MG63 (cell line): Measurements from ENCODE around the gene SCGB1C1. TPM values are rescaled to one million over a fixed set of nuclear protein-coding genes. Genes with fewer than 3 reads are reported as not detected.
A peak's percentile ranks its signal among the peaks of the same experiment; 100 is the strongest.

Experiments used
- DNase-seq: peaks from one replicate; pipeline ENCODE4 v3.0.0-alpha.2; 2020
- H3K27me3 ChIP-seq: fragments of 250-450 bp; sonication (Bioruptor Pico); 2 replicates; pipeline ENCODE4 v1.5.1; 2020; ENCODE audit warnings: mild to moderate bottlenecking, moderate library complexity
- H3K36me3 ChIP-seq: fragments of 250-450 bp; sonication (Bioruptor Pico); 2 replicates; pipeline ENCODE4 v1.5.1; 2020; ENCODE audit warnings: mild to moderate bottlenecking, moderate library complexity
- H3K4me3 ChIP-seq: fragments of 250-450 bp; sonication (Bioruptor Pico); 2 replicates; pipeline ENCODE4 v1.5.1; 2020; ENCODE audit warnings: mild to moderate bottlenecking, moderate library complexity
- H3K9me3 ChIP-seq: fragments of 250-450 bp; sonication (Bioruptor Pico); 2 replicates; pipeline ENCODE4 v1.5.1; 2020; ENCODE audit warnings: mild to moderate bottlenecking, moderate library complexity
- total RNA-seq: library from RNA; depleted of rRNA; stranded (reverse); fragments of >200 nt; shearing (Covaris generic); gene quantifications from 2 replicates; pipeline ENCODE4 v1.2.3, GENCODE V29; 2014; ENCODE audit warnings: low replicate concordance

SCGB1C1 gene
- total RNA-seq, 1 experiment from 2014 or later = not detected

DNA sequence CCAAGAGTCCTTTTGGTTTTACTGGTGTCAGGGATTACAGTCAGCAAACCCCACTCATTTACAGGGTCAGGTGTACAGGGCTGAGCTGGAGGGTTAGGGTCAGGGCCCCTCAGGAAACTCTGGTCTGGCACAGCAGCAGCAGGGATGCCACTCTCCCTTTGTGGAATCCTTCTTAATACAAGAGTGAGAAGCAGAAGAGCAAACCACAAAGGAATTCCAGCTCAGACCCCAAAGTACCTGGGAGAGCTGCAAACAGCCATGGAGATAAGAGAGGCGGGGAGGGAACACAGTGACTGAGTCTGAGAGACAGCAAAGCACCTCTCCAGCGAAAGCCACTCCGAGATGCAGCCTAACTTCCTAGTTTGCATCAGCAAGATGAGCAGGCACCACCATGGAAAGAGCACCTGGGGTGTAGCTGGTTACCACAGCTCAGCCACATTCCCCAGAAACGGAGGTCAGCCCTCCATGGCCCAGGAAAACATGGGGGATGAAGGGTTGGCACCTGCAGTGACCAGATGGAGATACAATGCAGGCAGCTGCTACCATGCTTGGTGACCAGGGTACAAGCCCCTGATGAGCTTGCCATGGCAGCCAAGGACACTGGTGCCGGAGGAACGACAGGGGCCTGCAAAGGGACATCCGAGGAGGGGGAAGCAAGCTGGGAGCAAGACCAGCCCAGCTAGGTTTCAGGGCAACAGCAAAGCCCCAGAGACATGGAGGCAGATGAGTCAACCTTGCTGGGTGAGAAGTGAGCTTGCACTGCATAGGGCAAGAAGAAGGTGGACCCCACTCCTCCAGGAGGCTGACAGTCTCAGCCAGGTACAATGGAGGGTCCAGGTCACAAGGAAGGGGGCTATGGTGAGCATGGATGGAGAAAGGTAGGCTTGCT, 10.4 kb downstream of the SCGB1C1 start:
- Histone ChIP-seq H3K27me3 (no peaks in the 10 kb centered on the region), H3K9me3 (no peaks in the 10 kb centered on the region), H3K4me3 (no peak overlapping the region), H3K36me3 (peaks cover 66% of the 10 kb centered on the region)
- no peak for DNase-seq

DNA sequence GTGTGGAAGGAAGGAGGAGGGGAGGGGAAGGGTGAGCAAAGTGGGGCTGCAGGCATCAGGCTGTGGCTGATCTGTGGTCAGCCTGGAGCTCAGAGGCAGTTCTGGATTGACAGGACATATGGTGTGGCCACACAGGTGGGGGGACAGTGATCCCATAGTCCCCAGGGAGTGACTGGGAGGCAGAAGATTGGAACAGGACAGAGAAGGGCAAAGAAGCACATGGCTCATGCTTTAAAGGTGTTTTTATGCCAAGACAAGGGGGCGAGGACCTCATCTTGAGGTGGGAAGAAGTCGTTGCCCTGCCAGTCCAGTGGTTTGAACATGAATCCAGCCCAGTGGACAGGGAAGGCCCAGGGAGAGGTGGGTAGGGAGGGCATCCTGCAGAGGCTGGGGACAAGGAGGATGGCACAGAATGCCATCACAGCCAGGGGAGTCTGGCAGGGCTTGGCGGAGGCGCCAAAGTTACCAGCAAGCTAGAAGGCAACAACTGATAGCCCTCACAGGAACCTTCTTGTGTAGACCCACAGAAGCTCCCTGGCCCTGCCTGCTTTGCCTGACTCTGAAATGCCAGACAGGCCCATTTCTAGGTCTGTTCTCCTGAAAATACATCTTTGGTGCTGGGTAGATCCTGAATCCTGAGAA, 11.2 kb downstream of the SCGB1C1 start:
- no peak for DNase-seq
- Histone ChIP-seq H3K36me3 (peaks cover 66% of the 10 kb centered on the region), H3K9me3 (no peaks in the 10 kb centered on the region), H3K4me3 (no peak overlapping the region), H3K27me3 (no peaks in the 10 kb centered on the region)

DNA sequence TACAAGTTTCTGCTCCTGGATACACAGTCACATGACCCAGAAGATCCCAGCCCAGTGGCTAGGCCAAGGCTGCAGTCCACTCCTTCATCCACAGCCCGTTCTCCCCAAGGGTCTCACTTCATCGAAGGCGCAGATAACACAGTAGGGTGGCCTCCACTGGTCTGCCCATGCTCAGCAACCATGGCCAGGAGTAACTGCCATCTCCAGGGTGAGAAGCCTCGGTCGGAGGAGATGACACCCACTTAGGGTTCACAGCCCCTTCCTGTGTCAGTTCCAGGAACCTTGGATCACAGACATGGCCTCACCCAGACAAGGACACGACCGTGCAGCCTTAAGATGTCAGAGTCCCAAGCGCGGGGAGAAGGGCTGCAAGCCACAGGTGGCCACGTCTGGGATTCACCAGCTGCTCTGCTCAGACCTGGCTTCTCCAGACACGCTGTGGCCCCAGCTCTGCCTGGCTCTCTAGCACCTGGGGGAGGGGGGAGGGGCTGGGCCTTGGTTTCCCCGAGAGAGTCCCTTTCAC, 11.8 kb downstream of the SCGB1C1 start:
- Histone ChIP-seq H3K9me3 (no peaks in the 10 kb centered on the region), H3K36me3 (peaks cover 71% of the 10 kb centered on the region), H3K4me3 (no peak overlapping the region), H3K27me3 (no peaks in the 10 kb centered on the region)
- DNase-seq = no peak

DNA sequence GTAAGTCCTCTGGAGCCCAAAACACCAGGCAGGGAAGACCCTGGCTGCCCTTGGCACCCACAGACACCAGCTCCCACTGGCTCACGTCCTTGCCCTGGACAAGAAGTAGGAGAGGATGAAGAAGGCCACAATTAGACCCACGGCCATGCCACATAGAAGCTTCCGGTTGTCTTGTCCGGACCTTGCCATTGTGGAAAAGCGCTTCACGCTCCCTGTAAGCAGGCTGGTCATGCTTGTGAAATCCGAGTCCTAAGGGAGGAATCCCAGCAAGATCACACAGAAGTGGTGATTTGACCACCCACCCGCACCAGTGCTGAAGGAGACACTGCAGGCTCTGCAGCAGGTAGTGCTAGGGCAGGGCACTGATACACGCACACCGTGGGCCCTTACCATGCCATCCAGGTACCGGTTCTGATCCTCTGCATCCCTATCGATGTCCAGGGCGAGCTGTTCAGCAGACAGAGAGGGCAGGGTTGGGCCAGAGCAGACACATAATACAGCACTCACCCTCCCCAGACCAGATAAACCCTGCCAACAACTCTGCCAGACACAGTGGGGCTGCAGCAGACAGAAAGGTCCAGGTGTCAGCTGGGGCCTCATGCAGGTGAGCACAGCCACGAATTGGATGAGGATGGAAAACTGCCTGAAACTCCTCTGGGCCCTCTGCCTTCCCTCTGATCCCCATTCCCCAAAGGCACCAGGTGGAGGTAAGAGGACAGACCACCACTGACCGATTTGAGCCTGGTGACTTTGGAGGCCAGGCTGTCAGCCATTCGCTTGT, 12.5 kb downstream of the SCGB1C1 start:
- no peak for DNase-seq
- H3K4me3 ChIP-seq = peak overlapping the region; percentile 90
- H3K36me3 ChIP-seq = peaks cover 79% of the 10 kb centered on the region
- no peaks in the 10 kb centered on the region for H3K27me3 ChIP-seq
- H3K9me3 ChIP-seq = no peaks in the 10 kb centered on the region

DNA sequence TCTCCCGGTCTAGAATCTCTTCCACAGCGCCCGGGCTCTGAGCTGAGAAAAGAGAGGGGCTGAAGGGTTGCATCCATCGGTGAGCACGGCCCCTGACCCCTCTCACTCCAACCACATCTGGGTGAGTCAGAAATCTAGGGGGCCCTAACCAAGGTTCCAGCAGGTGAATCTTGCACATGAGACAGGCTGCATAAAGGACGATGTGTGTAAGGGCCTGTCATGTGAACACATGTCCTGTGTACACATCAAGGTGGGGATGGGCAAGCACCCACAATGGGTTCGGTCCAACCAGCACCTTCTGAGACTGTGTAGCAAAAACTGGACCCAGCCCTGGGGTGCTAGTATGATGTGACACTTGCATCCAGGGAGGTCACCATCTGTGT, 13.1 kb downstream of the SCGB1C1 start:
- Histone ChIP-seq H3K36me3 (peaks cover 81% of the 10 kb centered on the region), H3K27me3 (no peaks in the 10 kb centered on the region), H3K9me3 (no peaks in the 10 kb centered on the region), H3K4me3 (peak overlapping the region; percentile 90)
- DNase-seq = no peak

DNA sequence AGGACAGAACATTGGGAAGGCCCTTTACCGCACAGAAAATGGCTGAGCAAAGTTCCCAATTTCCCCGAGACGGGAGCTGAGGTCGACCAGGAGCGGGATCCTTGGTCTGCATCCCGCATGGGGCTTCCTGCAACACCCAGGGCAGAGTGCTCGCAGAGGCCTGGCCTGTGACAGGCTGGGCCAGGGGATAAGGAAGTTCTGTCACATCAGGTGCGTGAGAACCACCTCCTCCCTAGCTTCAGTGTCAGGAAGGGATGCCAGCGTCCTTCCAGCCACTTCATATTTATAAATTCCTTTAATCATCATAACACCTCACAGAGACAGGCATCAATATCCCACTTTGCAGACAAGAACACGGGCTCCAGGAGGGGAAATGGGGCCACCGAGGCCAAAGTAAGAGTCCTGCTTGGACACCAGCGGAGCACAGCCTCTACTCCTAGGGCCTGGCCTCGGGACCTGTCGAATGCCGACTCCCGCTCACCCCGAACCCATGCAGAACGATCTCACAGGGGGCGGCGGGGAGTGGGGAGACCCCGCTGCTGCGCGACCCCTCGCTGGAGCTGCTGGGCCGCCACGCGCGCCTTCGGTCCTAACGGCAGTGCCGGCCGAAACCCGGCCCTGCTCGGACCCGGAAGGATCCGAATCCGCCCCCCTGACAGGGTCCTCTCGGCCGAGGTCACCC, 13.8 kb downstream of the SCGB1C1 start:
- Histone ChIP-seq H3K4me3 (peak overlapping the region; percentile 90), H3K36me3 (peaks cover 82% of the 10 kb centered on the region), H3K27me3 (no peaks in the 10 kb centered on the region), H3K9me3 (no peaks in the 10 kb centered on the region)
- peak; percentile 23 for DNase-seq

DNA sequence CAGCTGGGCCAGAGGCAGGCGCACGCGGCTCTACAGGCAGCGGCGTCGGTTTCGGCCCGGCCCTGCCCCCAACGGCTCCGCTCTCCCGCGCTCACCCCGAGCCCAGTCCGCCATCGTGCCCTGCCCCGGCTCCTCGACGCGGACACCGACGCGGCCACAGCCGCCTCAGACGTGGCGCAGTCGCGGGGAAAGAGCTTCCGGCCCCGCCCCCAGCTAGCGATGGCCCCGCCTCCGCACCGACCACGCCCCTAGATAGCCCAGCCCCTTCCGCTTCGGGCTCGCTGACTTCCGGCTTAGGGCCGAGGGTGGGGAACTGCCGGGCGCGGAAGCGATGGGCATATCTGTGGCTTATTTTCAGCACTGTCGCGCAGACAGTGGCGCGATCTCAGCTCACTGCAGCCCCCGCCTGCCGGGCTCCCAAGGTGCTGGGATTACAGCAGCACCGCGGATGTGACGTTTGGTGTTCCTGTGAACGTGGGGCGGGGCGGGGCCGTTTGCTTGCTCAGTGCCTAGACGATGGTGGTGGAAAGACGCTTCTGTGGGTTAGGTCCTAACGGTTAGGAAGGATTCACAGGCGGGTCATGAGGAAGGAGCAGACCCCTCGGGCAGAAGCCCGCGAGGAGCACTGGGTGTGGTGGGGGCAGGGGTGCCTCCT, 14.5 kb downstream of the SCGB1C1 start, which contains the start of the genes BET1L and RIC8A:
TSS of gene BET1L (minus strand) at position 192 of the 655 bp plus-strand sequence. CDS start at position 114, 78 bp downstream.
TSS of gene RIC8A (plus strand) at position 501 of the 655 bp plus-strand sequence. CDS start 1,147 bp downstream, outside the sequence.
- Histone ChIP-seq H3K36me3 (peaks cover 82% of the 10 kb centered on the region), H3K9me3 (no peaks in the 10 kb centered on the region), H3K27me3 (no peaks in the 10 kb centered on the region), H3K4me3 (peak within 1 kb of the TSS; percentile 90)
- peak; percentile 99 for DNase-seq

DNA sequence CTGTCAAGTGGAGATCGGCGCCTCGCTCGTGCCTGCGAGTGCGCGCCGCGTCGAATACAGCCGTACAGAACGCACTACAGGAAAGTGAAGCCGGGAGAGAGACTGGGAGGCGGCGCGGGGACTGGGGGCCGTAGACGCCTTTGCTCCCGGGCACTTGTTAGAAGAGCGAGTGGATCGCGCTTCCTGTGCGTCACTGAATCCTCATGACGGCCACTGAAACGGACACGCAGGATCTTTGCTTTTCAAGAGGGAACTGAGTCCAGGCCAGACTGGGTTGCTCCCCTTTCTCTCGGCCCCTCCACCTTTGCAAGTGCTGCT, 14.9 kb downstream of the SCGB1C1 start:
- no peaks in the 10 kb centered on the region for H3K9me3 ChIP-seq
- H3K36me3 ChIP-seq = peaks cover 82% of the 10 kb centered on the region
- H3K4me3 ChIP-seq = peak overlapping the region; percentile 90
- DNase-seq = peak; percentile 52
- H3K27me3 ChIP-seq = no peaks in the 10 kb centered on the region

DNA sequence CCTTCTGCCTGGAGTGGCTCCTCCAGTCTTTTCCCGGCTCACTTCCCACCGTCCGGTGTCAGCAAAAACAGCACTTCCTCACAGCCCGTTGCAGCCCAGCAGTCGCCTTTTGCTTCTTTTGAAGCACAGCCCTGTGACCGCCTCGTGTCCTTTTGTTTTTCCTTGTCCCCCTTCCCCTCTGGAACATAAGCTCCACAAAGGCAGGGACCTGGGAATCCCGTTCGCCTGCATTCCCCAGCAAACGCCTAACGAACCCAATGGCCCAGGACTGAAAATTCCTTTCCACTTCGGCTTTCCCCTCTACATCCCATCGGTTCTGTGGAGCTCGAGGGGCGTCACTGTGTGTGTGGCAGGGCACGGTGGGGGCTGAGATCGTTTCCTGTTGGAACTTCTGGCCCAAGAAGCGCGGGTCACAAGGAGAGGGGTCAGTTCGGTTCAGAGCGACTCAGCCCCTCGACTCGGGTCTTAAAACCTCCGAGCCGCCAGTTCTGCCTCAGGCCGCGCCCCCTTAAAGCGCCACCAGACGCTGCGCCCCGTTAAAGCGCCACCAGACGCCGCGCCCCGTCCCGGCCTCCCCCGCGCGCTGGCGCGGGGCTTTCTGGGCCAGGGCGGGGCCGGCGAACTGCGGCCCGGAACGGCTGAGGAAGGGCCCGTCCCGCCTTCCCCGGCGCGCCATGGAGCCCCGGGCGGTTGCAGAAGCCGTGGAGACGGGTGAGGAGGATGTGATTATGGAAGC, 15.5 kb downstream of the SCGB1C1 start:
- Histone ChIP-seq H3K27me3 (no peaks in the 10 kb centered on the region), H3K36me3 (peaks cover 82% of the 10 kb centered on the region), H3K9me3 (no peaks in the 10 kb centered on the region), H3K4me3 (peak overlapping the region; percentile 90)
- peak; percentile 76 for DNase-seq

DNA sequence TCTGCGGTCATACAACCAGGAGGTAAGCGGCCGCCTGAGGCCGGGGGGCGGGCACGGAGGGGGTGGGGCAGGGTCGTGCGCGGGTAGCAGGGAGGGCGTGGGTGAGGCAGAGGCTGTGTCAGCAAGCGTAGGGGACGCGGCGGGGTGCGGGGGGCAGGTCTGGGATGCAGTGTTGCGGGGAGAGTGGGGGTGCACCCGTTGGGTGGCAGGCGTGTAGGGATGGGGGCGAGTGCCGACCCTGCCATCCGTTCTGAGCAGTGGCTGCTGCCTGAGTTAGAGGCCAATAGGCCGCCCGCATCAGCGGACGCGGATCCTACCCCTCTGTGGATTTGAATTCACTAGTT, 16.0 kb downstream of the SCGB1C1 start:
- DNase-seq = no peak
- Histone ChIP-seq H3K9me3 (no peaks in the 10 kb centered on the region), H3K36me3 (peaks cover 80% of the 10 kb centered on the region), H3K27me3 (no peaks in the 10 kb centered on the region), H3K4me3 (peak overlapping the region; percentile 90)

DNA sequence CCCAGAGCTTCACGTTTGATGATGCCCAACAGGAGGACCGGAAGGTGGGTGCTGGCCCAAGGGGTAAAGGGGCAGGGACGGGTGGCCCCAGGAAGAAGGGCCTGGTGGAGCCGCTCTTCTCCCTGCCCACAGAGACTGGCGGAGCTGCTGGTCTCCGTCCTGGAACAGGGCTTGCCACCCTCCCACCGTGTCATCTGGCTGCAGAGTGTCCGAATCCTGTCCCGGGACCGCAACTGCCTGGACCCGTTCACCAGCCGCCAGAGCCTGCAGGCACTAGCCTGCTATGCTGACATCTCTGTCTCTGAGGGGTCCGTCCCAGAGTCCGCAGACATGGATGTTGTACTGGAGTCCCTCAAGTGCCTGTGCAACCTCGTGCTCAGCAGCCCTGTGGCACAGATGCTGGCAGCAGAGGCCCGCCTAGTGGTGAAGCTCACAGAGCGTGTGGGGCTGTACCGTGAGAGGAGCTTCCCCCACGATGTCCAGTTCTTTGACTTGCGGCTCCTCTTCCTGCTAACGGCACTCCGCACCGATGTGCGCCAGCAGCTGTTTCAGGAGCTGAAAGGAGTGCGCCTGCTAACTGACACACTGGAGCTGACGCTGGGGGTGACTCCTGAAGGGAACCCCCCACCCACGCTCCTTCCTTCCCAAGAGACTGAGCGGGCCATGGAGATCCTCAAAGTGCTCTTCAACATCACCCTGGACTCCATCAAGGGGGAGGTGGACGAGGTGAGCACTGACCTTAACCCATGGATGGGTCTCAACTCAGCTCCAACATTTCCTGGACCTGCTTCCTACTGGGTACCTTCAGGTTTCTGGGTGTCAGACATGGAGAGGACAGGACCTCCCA, 16.6 kb downstream of the SCGB1C1 start:
- DNase-seq = peak; percentile 18
- peak overlapping the region; percentile 90 for H3K4me3 ChIP-seq
- no peaks in the 10 kb centered on the region for H3K9me3 ChIP-seq
- H3K27me3 ChIP-seq = no peaks in the 10 kb centered on the region
- H3K36me3 ChIP-seq = peaks cover 80% of the 10 kb centered on the region

DNA sequence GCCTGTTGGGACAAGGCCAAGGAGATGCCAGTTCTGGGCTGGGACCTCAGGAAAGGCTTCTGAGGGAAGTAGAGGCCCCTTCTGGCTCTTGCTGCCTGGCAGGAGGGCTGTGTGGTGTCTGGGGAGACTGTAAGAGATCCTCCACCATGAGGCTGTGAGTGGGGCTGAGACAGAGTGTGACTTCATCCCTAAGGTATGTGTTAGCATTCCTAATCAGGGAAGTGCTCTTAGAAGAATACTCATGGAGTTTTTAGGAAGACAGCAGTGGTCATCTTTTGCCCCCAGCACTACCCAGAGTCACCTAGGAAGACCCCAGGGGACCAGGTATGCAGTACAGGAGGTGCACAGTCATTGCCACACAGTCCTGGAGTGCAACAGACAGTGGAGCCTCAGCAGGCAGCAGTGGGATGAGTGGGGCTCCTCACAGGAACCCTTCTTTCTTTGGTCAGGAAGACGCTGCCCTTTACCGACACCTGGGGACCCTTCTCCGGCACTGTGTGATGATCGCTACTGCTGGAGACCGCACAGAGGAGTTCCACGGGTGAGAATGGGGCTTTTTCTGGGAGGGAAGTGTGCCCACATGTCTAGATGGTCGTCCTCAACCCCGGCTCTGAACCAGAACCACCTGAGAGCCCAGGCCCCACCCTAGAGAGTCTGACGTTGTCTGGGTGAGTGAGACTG, 17.4 kb downstream of the SCGB1C1 start:
- Histone ChIP-seq H3K4me3 (peak overlapping the region; percentile 90), H3K9me3 (no peaks in the 10 kb centered on the region), H3K27me3 (no peaks in the 10 kb centered on the region), H3K36me3 (peaks cover 80% of the 10 kb centered on the region)
- DNase-seq = peak; percentile 55

DNA sequence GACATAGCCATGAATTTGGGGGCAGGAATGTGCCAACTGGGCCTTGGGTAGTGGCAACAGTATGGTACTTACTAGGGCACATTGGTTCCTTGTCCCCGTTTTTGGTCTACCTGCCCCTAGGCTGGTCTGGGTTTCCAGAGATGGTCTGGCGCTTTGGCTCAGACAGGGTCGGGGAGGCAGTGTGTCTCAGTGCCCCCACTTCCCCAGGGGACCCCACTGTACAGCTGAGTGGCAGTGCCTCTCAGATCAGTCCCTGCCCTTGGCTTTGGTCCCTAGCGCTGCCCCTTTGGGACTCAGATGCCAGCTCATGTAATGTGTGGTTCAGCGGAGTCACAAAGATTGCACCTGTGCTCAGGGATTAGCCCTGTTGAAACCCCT, 17.9 kb downstream of the SCGB1C1 start:
- DNase-seq = no peak
- peak overlapping the region; percentile 90; the same call in 1 of the 2 replicates for H3K4me3 ChIP-seq
- H3K9me3 ChIP-seq = no peaks in the 10 kb centered on the region
- no peaks in the 10 kb centered on the region for H3K27me3 ChIP-seq
- H3K36me3 ChIP-seq = peaks cover 80% of the 10 kb centered on the region

DNA sequence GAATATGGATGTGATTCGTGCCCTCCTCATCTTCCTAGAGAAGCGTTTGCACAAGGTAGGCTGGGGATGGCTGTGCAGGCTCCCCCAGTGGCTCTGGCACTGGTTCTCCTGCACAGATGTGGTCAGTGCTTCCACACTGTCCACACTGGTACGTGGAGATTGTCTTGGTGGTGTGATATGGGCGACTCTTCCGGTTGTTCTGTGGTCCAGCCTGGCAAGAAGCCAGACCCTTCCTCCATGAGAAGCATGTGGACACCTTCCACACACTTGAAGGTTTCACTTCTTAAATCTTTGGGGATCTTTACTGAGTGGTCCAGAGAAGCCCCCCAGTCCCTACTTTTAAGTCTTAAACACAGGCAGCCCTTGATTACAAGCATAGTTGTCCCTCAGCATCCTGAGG, 18.4 kb downstream of the SCGB1C1 start:
- no peak for DNase-seq
- H3K9me3 ChIP-seq = no peaks in the 10 kb centered on the region
- no peaks in the 10 kb centered on the region for H3K27me3 ChIP-seq
- no peak overlapping the region for H3K4me3 ChIP-seq
- H3K36me3 ChIP-seq = peaks cover 78% of the 10 kb centered on the region
